ENCODE measurements around the gene PFN4. TPM values are rescaled to one million over a fixed set of nuclear protein-coding genes. Genes with fewer than 3 reads are reported as not detected.

The PFN4 gene
- total RNA-seq, 1 experiment from 2014 or later, result not detected

- Histone ChIP-seq H2AFZ (ENCODE audit: low read depth, low read length, poor library complexity, severe bottlenecking) (peak within 1 kb of the TSS; percentile 88), H4K20me1 (ENCODE audit: insufficient read depth) (no peaks in the 10 kb centered on the region), H3K4me3 (replicated peaks in 1 of 2; ENCODE audit: low read depth in 1 of 2, low read length in 2 of 2) (peak within 1 kb of the TSS; percentile 71 to 72), H3K4me1 (ENCODE audit: control insufficient read depth in 1 of 2, insufficient read depth in 2 of 2, low read length in 2 of 2) (peaks cover 11 to 20% of the 10 kb centered on the region in 2 experiments), H3K9me2 (ENCODE audit: insufficient read depth) (no peaks in the 10 kb centered on the region), H3K9me3 (ENCODE audit: control insufficient read depth in 1 of 2, insufficient read depth in 1 of 2, low read depth in 1 of 2, low read length in 2 of 2) (no peaks in the 10 kb centered on the region), H3K27ac (ENCODE audit: low read depth, low read length) (peak within 1 kb of the TSS; percentile 95), H3K9ac (ENCODE audit: low read length) (peak within 1 kb of the TSS; percentile 68), H3K4me2 (ENCODE audit: low read length) (peak within 1 kb of the TSS; percentile 83), H3K36me3 (ENCODE audit: control insufficient read depth in 1 of 2, insufficient read depth in 2 of 2, low read length in 2 of 2) (no peaks in the 10 kb centered on the region; a peak in 1 of 4 replicates), H3K27me3 (ENCODE audit: insufficient read depth, low read length) (no peaks in the 10 kb centered on the region), H3K79me2 (ENCODE audit: insufficient read depth, low read length) (no peaks in the 10 kb centered on the region)
- DNase-seq (ENCODE audit: low read depth, low spot score), result peak; percentile 74
- ChIA-PET RAD21 (ENCODE audit: low non-redundant PET in 1 of 2, low total read pairs in 2 of 2, uncharacterized antibody in 2 of 2, unreplicated experiment in 2 of 2) (interaction anchor here (1.0 to 1.8 kb wide), 2 partner anchors 157 to 158 kb away, joined by 5 to 9 read pairs; partner anchors contain the start of gene ATAD2B (in 2 of the 2)), CTCF (interaction anchor here (1.0 to 3.4 kb wide), 14 partner anchors 8 to 300 kb away, joined by 3 to 29 read pairs (median 5); partner anchors contain the start of genes ATAD2B, SF3B6 and WDCP), POLR2A (interaction anchor here (0.7 to 3.3 kb wide), 9 partner anchors 8 to 260 kb away, joined by 3 to 19 read pairs (median 5); partner anchors contain the start of genes ATAD2B, FAM228B, SF3B6 and WDCP)
- ATAC-seq, result peak; percentile 91
- BruUV-seq (replicated peaks), result no TSS peak
- intact Hi-C loops (cut with micrococcal nuclease), result loop anchor here (1.0 to 5.0 kb wide), 7 partner anchors 8 to 298 kb away; partner anchors contain the start of genes ATAD2B, FAM228B, PFN4 and SF3B6
- TF ChIP-seq CEBPB (IDR thresholded peaks at IDR 0.05; ENCODE audit: low read depth), result no peak
- TF ChIP-seq FOSL1 (IDR thresholded peaks at IDR 0.05; ENCODE audit: low read depth), result no peak
- no peak for TF ChIP-seq MAX (IDR thresholded peaks at IDR 0.05)
- TF ChIP-seq SIN3A (IDR thresholded peaks at IDR 0.05; ENCODE audit: low read depth), result no peak
- TF ChIP-seq ATF3 (IDR thresholded peaks at IDR 0.05), result no peak
- TF ChIP-seq ZFX (IDR thresholded peaks at IDR 0.05), result peak; percentile 28; the same call in 1 of the 2 replicates
- TF ChIP-seq EZH2 (IDR thresholded peaks at IDR 0.05), result no peak
- TF ChIP-seq SP1 (IDR thresholded peaks at IDR 0.05; ENCODE audit: low read depth), result no peak
- TF ChIP-seq TCF7L2 (IDR thresholded peaks at IDR 0.05; ENCODE audit: borderline replicate concordance, extremely low read depth, insufficient read depth, insufficient read length), result no peak
- TF ChIP-seq JUND (IDR thresholded peaks at IDR 0.05), result no peak
- no peak for TF ChIP-seq EZH2phosphoT487 (IDR thresholded peaks at IDR 0.05; ENCODE audit: borderline replicate concordance)
- peak; percentile 69 for TF ChIP-seq YY1 (IDR thresholded peaks at IDR 0.05; ENCODE audit: extremely low read depth, insufficient replicate concordance, low read depth, low read length)
- TF ChIP-seq SRF (IDR thresholded peaks at IDR 0.05; ENCODE audit: low read depth), result no peak
- TF ChIP-seq POLR2A (IDR thresholded peaks at IDR 0.05; ENCODE audit: borderline replicate concordance, extremely low read depth, insufficient read depth, insufficient read length), result peak; percentile 48
- TF ChIP-seq REST (IDR thresholded peaks at IDR 0.05; ENCODE audit: low read depth), result no peak
- TF ChIP-seq CTCF (IDR thresholded peaks at IDR 0.05 in 2 of 3, conservative IDR thresholded peaks at IDR 0.05 in 1 of 3; ENCODE audit: borderline replicate concordance in 1 of 3, insufficient read depth in 1 of 3, low read depth in 2 of 3, low read length in 2 of 3), result peak in 2 of 3 experiments; percentile 84 to 94; a peak in 4 of 6 replicates
- TF ChIP-seq ELF1 (IDR thresholded peaks at IDR 0.05; ENCODE audit: borderline replicate concordance, low read depth), result no peak
- TF ChIP-seq ZNF274 (IDR thresholded peaks at IDR 0.05; ENCODE audit: low read depth, low read length), result no peak
- TF ChIP-seq POLR2AphosphoS5 (IDR thresholded peaks at IDR 0.05; ENCODE audit: low read depth, low read length), result peak; percentile 91
- TF ChIP-seq CBX3 (IDR thresholded peaks at IDR 0.05; ENCODE audit: low read depth), result no peak
- TF ChIP-seq EGR1 (IDR thresholded peaks at IDR 0.05; ENCODE audit: low read depth), result no peak
Observed at GRCh38 chr2:24084386-24085199, 38.5 kb downstream of the PFN4 start, which contains the start of gene TP53I3. TSS of gene TP53I3 (minus strand) at chr2:24084834. CDS start at chr2:24084326, 508 bp downstream.

Measured in HCT116 (cell line).